Measurements from ENCODE around the gene MAD1L1. TPM values are rescaled to one million over a fixed set of nuclear protein-coding genes. Genes with fewer than 3 reads are reported as not detected.
A peak's percentile ranks its signal among the peaks of the same experiment; 100 is the strongest.

The MAD1L1 gene
- total and polyA plus RNA-seq, 2 experiments from 2014 or later: 38.2 to 69.8 TPM

DNA sequence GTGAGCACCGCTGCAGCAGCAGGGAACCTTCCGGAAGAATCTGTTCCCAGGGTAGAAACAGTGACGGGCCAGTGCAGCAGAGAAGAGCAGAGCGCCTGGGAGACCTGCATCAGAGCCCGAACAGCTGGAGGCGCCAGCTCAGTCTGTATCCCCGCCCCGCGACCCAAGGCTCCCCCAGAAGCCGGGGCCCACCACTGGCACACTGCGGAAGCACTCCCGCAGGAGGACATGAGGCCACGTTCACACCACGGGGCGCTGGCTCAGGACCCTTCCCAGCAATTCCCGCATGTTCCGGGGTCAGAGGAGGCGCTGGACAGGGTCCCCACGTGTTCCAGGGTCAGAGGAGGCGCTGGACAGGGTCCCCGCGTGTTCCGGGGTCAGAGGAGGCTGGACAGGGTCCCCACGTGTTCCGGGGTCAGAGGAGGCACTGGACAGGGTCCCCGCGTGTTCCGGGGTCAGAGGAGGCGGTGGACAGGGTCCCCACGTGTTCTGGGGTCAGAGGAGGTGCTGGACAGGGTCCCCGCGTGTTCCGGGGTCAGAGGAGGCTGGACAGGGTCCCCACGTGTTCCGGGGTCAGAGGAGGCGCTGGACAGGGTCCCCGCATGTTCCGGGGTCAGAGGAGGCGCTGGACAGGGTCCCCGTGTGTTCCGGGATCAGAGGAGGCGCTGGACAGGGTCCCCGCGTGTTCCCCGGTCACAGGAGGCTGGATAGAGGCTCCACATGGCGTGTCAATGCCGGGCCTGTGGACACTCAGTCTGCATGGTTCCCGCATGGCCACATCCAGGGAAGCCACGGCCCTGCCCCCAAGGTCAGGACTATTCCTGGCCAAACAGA is 117.6 kb downstream of the MAD1L1 start:
- Histone ChIP-seq H3K9ac (no peak overlapping the region), H3K27ac (no peak overlapping the region), H4K20me1 (ENCODE audit: insufficient read depth) (no peaks in the 10 kb centered on the region), H3K9me2 (ENCODE audit: insufficient read depth) (no peaks in the 10 kb centered on the region), H3K36me3 (ENCODE audit: low read depth) (no peaks in the 10 kb centered on the region), H2AFZ (no peak overlapping the region), H3K27me3 (replicated peaks; ENCODE audit: insufficient read depth) (no peaks in the 10 kb centered on the region), H3K4me2 (ENCODE audit: unreplicated experiment) (no peak overlapping the region), H3K79me2 (ENCODE audit: insufficient read depth) (peaks cover 13% of the 10 kb centered on the region), H3K4me3 (no peak overlapping the region), H3F3A (ENCODE audit: insufficient read depth) (0 out of 2 replicates have a peak, but pooled peaks cover 4% of the 10 kb centered on the region), H3K9me3 (ENCODE audit: low read depth) (no peaks in the 10 kb centered on the region), H3K4me1 (ENCODE audit: insufficient read depth) (peaks cover 26% of the 10 kb centered on the region)
- TF ChIP-seq EZH2phosphoT487 (IDR thresholded peaks at IDR 0.05; ENCODE audit: insufficient read depth, low read depth) (no peak), EZH2 (IDR thresholded peaks at IDR 0.05; ENCODE audit: insufficient read depth, poor library complexity, severe bottlenecking) (no peak)
- in situ Hi-C loops (cut with MboI): no loop called here
- DNase-seq: no peak
- WGBS, 2 experiments (ENCODE audit: low coverage in 1 of 2, low lambda C conversion rate in 2 of 2, missing lambda C conversion rate in 2 of 2): 92 to 98% methylated on average over 32 to 49 of the region's 49 CpGs

GRCh38 chr7:2114052-2114451 is 118.7 kb downstream of the MAD1L1 start:
- Histone ChIP-seq H3K4me3 (no peak overlapping the region), H4K20me1 (ENCODE audit: insufficient read depth) (no peaks in the 10 kb centered on the region), H3K79me2 (ENCODE audit: insufficient read depth) (peaks cover 13% of the 10 kb centered on the region), H3K4me1 (ENCODE audit: insufficient read depth) (peaks cover 28% of the 10 kb centered on the region), H2AFZ (no peak overlapping the region), H3K4me2 (ENCODE audit: unreplicated experiment) (no peak overlapping the region), H3K9me3 (ENCODE audit: low read depth) (no peaks in the 10 kb centered on the region), H3K9ac (no peak overlapping the region), H3K9me2 (ENCODE audit: insufficient read depth) (no peaks in the 10 kb centered on the region), H3K27ac (0 out of 2 replicates have a peak overlapping the region, but pooled peaks have one; percentile 14), H3K36me3 (ENCODE audit: low read depth) (no peaks in the 10 kb centered on the region), H3F3A (ENCODE audit: insufficient read depth) (0 out of 2 replicates have a peak, but pooled peaks cover 4% of the 10 kb centered on the region), H3K27me3 (replicated peaks; ENCODE audit: insufficient read depth) (no peaks in the 10 kb centered on the region)
- TF ChIP-seq EZH2 (IDR thresholded peaks at IDR 0.05; ENCODE audit: insufficient read depth, poor library complexity, severe bottlenecking) (no peak), EZH2phosphoT487 (IDR thresholded peaks at IDR 0.05; ENCODE audit: insufficient read depth, low read depth) (no peak)
- DNase-seq: peak; percentile 78
- 74 to 77% methylated on average over 12 to 14 of the region's 14 CpGs for WGBS, 2 experiments (ENCODE audit: low coverage in 1 of 2, low lambda C conversion rate in 2 of 2, missing lambda C conversion rate in 2 of 2)
- in situ Hi-C loops (cut with MboI): no loop called here

GRCh38 chr7:2112261-2113198 is 120.2 kb downstream of the MAD1L1 start:
- TF ChIP-seq EZH2 (IDR thresholded peaks at IDR 0.05; ENCODE audit: insufficient read depth, poor library complexity, severe bottlenecking): no peak
- no peak for TF ChIP-seq EZH2phosphoT487 (IDR thresholded peaks at IDR 0.05; ENCODE audit: insufficient read depth, low read depth)
- WGBS, 2 experiments (ENCODE audit: low coverage in 1 of 2, low lambda C conversion rate in 2 of 2, missing lambda C conversion rate in 2 of 2): 88 to 90% methylated on average over 27 to 31 of the region's 31 CpGs
- Histone ChIP-seq H3F3A (ENCODE audit: insufficient read depth) (0 out of 2 replicates have a peak, but pooled peaks cover 4% of the 10 kb centered on the region), H3K4me2 (ENCODE audit: unreplicated experiment) (no peak overlapping the region), H3K9ac (no peak overlapping the region), H2AFZ (no peak overlapping the region), H3K9me3 (ENCODE audit: low read depth) (no peaks in the 10 kb centered on the region), H3K36me3 (ENCODE audit: low read depth) (no peaks in the 10 kb centered on the region), H3K79me2 (ENCODE audit: insufficient read depth) (peaks cover 13% of the 10 kb centered on the region), H3K27ac (no peak overlapping the region), H4K20me1 (ENCODE audit: insufficient read depth) (no peaks in the 10 kb centered on the region), H3K9me2 (ENCODE audit: insufficient read depth) (no peaks in the 10 kb centered on the region), H3K4me1 (ENCODE audit: insufficient read depth) (peaks cover 28% of the 10 kb centered on the region), H3K27me3 (replicated peaks; ENCODE audit: insufficient read depth) (no peaks in the 10 kb centered on the region), H3K4me3 (no peak overlapping the region)
- DNase-seq: no peak
- in situ Hi-C loops (cut with MboI): no loop called here

GRCh38 chr7:2111568-2111967 is 121.2 kb downstream of the MAD1L1 start:
- H4K20me1 ChIP-seq (ENCODE audit: insufficient read depth): no peaks in the 10 kb centered on the region
- in situ Hi-C loops (cut with MboI): no loop called here
- no peaks in the 10 kb centered on the region for H3K9me3 ChIP-seq (ENCODE audit: low read depth)
- WGBS, 2 experiments (ENCODE audit: low coverage in 1 of 2, low lambda C conversion rate in 2 of 2, missing lambda C conversion rate in 2 of 2): 95 to 97% methylated on average over 11 to 13 of the region's 13 CpGs
- no peak overlapping the region for H3K27ac ChIP-seq
- DNase-seq: no peak
- no peaks in the 10 kb centered on the region for H3K9me2 ChIP-seq (ENCODE audit: insufficient read depth)
- no peak overlapping the region for H3K9ac ChIP-seq
- peaks cover 28% of the 10 kb centered on the region for H3K4me1 ChIP-seq (ENCODE audit: insufficient read depth)
- no peaks in the 10 kb centered on the region for H3K27me3 ChIP-seq (replicated peaks; ENCODE audit: insufficient read depth)
- H3K4me3 ChIP-seq: no peak overlapping the region
- H3K79me2 ChIP-seq (ENCODE audit: insufficient read depth): peaks cover 13% of the 10 kb centered on the region
- no peak for TF ChIP-seq EZH2phosphoT487 (IDR thresholded peaks at IDR 0.05; ENCODE audit: insufficient read depth, low read depth)
- no peak for TF ChIP-seq EZH2 (IDR thresholded peaks at IDR 0.05; ENCODE audit: insufficient read depth, poor library complexity, severe bottlenecking)
- H3K4me2 ChIP-seq (ENCODE audit: unreplicated experiment): no peak overlapping the region
- no peaks in the 10 kb centered on the region for H3K36me3 ChIP-seq (ENCODE audit: low read depth)
- 0 out of 2 replicates have a peak, but pooled peaks cover 4% of the 10 kb centered on the region for H3F3A ChIP-seq (ENCODE audit: insufficient read depth)
- H2AFZ ChIP-seq: no peak overlapping the region
